Panc1 (cell line): Measurements from ENCODE around the gene SHB.

Experiments used
- CTCF ChIP-seq: fragments of 450-650 bp; IDR thresholded peaks from 2 replicates; pipeline ENCODE4 v1.5.1; 2017; ENCODE audit warnings: mild to moderate bottlenecking
- POLR2AphosphoS5 ChIP-seq: IDR thresholded peaks from 2 replicates; pipeline ENCODE4 v1.6.1; 2012; ENCODE audit warnings: mild to moderate bottlenecking, low read depth, low read length, moderate library complexity
- REST ChIP-seq, 2 experiments: IDR thresholded peaks; 2 replicates each; pipeline ENCODE4 v1.6.1; 2011 to 2012; ENCODE audit warnings: low read depth in 2 of 2, control low read depth in 1 of 2, low read length in 1 of 2, mild to moderate bottlenecking in 1 of 2, moderate library complexity in 1 of 2; ENCODE audit not compliant: insufficient read depth in 1 of 2

- TF ChIP-seq POLR2AphosphoS5 (no peak), REST (IDR thresholded peaks at IDR 0.05; ENCODE audit: insufficient read depth in 1 of 2, low read depth in 2 of 2, low read length in 1 of 2) (no peak), CTCF (no peak)
Measured at GRCh38 chr9:37919956-37920335, 149.1 kb downstream of the SHB start.
